DND-41 (cell line): ENCODE measurements around the gene NDUFA1.
"Not testable (repeated sequence)": the region's sequence is repeated elsewhere in the genome, so short reads cannot be mapped to it uniquely, and the experiment has no call there.

ENCODE experiments used
- ATAC-seq: fragments of 200-7000 bp; cut with Tn5 transposase; 3 replicates; pipeline ENCODE4 v1.9.1; 2021; ENCODE audit warnings: low read depth; ENCODE audit not compliant: insufficient read depth
- DNase-seq: peaks from one replicate; pipeline ENCODE4 v3.0.0-alpha.2; 2020
- H2AFZ ChIP-seq: 2 replicates; pipeline ENCODE4 v1.6.0; 2012; ENCODE audit warnings: low read depth, low read length
- H3K27ac ChIP-seq: 2 replicates; pipeline ENCODE4 v1.5.1; 2012; ENCODE audit warnings: low read length, inconsistent platforms
- H3K27me3 ChIP-seq: fragments of 200-600 bp; sonication (generic); 2 replicates; pipeline ENCODE4 v1.6.0; 2012; ENCODE audit warnings: low read length, mild to moderate bottlenecking, inconsistent platforms; ENCODE audit not compliant: insufficient read depth, poor library complexity
- H3K36me3 ChIP-seq: 2 replicates; pipeline ENCODE4 v1.5.1; 2012; ENCODE audit warnings: low read length, inconsistent platforms; ENCODE audit not compliant: insufficient read depth
- H3K4me1 ChIP-seq: 2 replicates; pipeline ENCODE4 v1.5.1; 2012; ENCODE audit warnings: mild to moderate bottlenecking, low read length; ENCODE audit not compliant: insufficient read depth
- H3K4me2 ChIP-seq: 2 replicates; pipeline ENCODE4 v1.6.0; 2012; ENCODE audit warnings: mild to moderate bottlenecking, moderate library complexity, low read length, inconsistent platforms; ENCODE audit not compliant: insufficient read depth
- H3K4me3 ChIP-seq, 2 experiments: fragments of 200-600 bp in 1 of 2; shearing (Covaris generic) in 1 of 2; 2 replicates each; pipeline ENCODE4 v1.5.1; 2012 to 2016; ENCODE audit warnings: inconsistent platforms in 2 of 2, low read length in 2 of 2, mild to moderate bottlenecking in 2 of 2, low read depth in 1 of 2, moderate library complexity in 1 of 2
- H3K79me2 ChIP-seq: 2 replicates; pipeline ENCODE4 v1.6.0; 2012; ENCODE audit warnings: low read length, inconsistent platforms; ENCODE audit not compliant: insufficient read depth
- H3K9ac ChIP-seq: 2 replicates; pipeline ENCODE4 v1.6.0; 2012; ENCODE audit warnings: low read depth, mild to moderate bottlenecking, inconsistent platforms, low read length, moderate library complexity
- H3K9me3 ChIP-seq: 2 replicates; pipeline ENCODE4 v1.5.1; 2012; ENCODE audit warnings: low read length, moderate library complexity, mild to moderate bottlenecking, inconsistent platforms; ENCODE audit not compliant: insufficient read depth, severe bottlenecking
- H4K20me1 ChIP-seq: 2 replicates; pipeline ENCODE4 v1.6.0; 2012; ENCODE audit warnings: low read length; ENCODE audit not compliant: insufficient read depth
- EZH2 ChIP-seq: IDR thresholded peaks from 3 replicates; pipeline ENCODE4 v1.6.1; 2012; ENCODE audit warnings: borderline replicate concordance, low read depth, mild to moderate bottlenecking, moderate library complexity, low read length, inconsistent platforms; ENCODE audit not compliant: severe bottlenecking
- TF ChIP-seq, protein P1 (sequence below): IDR thresholded peaks from 2 replicates; pipeline ENCODE4 v1.5.1; 2012; ENCODE audit warnings: borderline replicate concordance, low read length, moderate library complexity, mild to moderate bottlenecking; ENCODE audit not compliant: poor library complexity, severe bottlenecking; ENCODE audit errors: extremely low read depth

The NDUFA1 gene

GRCh38 chrX:119880552-119881437, 9.2 kb downstream of the NDUFA1 start:
- H3K4me1 ChIP-seq: 0 out of 2 replicates have a peak, but pooled peaks cover 6% of the 10 kb centered on the region
- peak overlapping the region; percentile 32 for H3K27ac ChIP-seq
- no peak overlapping the region for H3K4me3 ChIP-seq
- H4K20me1 ChIP-seq: no peaks in the 10 kb centered on the region
- no peak overlapping the region for H3K4me2 ChIP-seq
- DNase-seq (peak; percentile 48), ATAC-seq (peak; percentile 96)
- no peaks in the 10 kb centered on the region for H3K79me2 ChIP-seq
- TF ChIP-seq EZH2: no peak
- TF ChIP-seq, protein P1, sequence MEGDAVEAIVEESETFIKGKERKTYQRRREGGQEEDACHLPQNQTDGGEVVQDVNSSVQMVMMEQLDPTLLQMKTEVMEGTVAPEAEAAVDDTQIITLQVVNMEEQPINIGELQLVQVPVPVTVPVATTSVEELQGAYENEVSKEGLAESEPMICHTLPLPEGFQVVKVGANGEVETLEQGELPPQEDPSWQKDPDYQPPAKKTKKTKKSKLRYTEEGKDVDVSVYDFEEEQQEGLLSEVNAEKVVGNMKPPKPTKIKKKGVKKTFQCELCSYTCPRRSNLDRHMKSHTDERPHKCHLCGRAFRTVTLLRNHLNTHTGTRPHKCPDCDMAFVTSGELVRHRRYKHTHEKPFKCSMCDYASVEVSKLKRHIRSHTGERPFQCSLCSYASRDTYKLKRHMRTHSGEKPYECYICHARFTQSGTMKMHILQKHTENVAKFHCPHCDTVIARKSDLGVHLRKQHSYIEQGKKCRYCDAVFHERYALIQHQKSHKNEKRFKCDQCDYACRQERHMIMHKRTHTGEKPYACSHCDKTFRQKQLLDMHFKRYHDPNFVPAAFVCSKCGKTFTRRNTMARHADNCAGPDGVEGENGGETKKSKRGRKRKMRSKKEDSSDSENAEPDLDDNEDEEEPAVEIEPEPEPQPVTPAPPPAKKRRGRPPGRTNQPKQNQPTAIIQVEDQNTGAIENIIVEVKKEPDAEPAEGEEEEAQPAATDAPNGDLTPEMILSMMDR: peak; percentile 77
- H2AFZ ChIP-seq: no peak overlapping the region
- peaks cover 16% of the 10 kb centered on the region; the same call in 1 of the 2 replicates for H3K36me3 ChIP-seq
- no peaks in the 10 kb centered on the region for H3K9me3 ChIP-seq
- H3K27me3 ChIP-seq: no peaks in the 10 kb centered on the region
- H3K9ac ChIP-seq: no peak overlapping the region

- TF ChIP-seq, protein P1: no peak
- TF ChIP-seq EZH2: no peak
- H3K36me3 ChIP-seq: no peaks in the 10 kb centered on the region
- peak; percentile 9 for DNase-seq
Observed at GRCh38 chrX:119885554-119886428, 14.2 kb downstream of the NDUFA1 start.

GRCh38 chrX:119887721-119888425, 16.2 kb downstream of the NDUFA1 start:
- Histone ChIP-seq H3K27ac (no peak overlapping the region), H3K27me3 (no peaks in the 10 kb centered on the region), H4K20me1 (no peaks in the 10 kb centered on the region), H3K4me1 (0 out of 2 replicates have a peak, but pooled peaks cover 8% of the 10 kb centered on the region), H3K4me3 (no peak overlapping the region), H2AFZ (no peak overlapping the region), H3K4me2 (no peak overlapping the region), H3K36me3 (no peaks in the 10 kb centered on the region), H3K79me2 (no peaks in the 10 kb centered on the region), H3K9ac (no peak overlapping the region), H3K9me3 (no peaks in the 10 kb centered on the region)
- no peak for ATAC-seq
- DNase-seq: no peak
- TF ChIP-seq, protein P1: no peak
- TF ChIP-seq EZH2: no peak

More at GRCh38 chrX:119885554-119886428, 14.2 kb downstream of the NDUFA1 start:
- Histone ChIP-seq H3K27me3 (no peaks in the 10 kb centered on the region), H3K9me3 (no peaks in the 10 kb centered on the region), H3K4me1 (0 out of 2 replicates have a peak, but pooled peaks cover 8% of the 10 kb centered on the region), H3K4me2 (peak overlapping the region; percentile 33; the same call in 1 of the 2 replicates), H3K9ac (no peak overlapping the region), H2AFZ (peak overlapping the region; percentile 51), H3K4me3 (no peak overlapping the region), H3K79me2 (no peaks in the 10 kb centered on the region), H3K27ac (no peak overlapping the region), H4K20me1 (no peaks in the 10 kb centered on the region)
- peak; percentile 40; the same call in 1 of the 3 replicates for ATAC-seq

DNA sequence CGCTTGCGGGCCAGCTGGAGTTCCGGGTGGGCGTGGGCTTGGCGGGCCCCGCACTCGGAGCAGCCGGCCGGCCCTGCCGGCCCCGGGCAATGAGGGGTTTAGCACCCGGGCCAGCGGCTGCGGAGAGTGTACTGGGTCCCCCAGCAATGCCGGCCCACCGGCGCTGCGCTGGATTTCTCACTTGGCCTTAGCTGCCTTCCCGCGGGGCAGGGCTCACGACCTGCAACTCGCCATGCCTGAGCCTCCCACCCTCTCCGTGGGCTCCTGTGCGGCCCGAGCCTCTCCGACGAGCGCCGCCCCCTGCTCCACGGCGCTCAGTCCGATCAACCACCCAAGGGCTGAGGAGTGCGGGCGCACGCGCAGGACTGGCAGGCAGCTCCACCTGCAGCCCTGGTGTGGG, 19.0 kb downstream of the NDUFA1 start:
- H3K9ac ChIP-seq, H3K79me2 ChIP-seq, H3K27me3 ChIP-seq, H4K20me1 ChIP-seq, H3K27ac ChIP-seq, DNase-seq, H2AFZ ChIP-seq, H3K4me1 ChIP-seq, H3K4me2 ChIP-seq, H3K4me3 ChIP-seq, H3K36me3 ChIP-seq, H3K9me3 ChIP-seq, ATAC-seq: not testable (repeated sequence)
